NCI-H128 (cell line): ENCODE results near the gene FKBP2.

Experiments used
- DNase-seq: peaks from one replicate; lab custom pipeline; 2025; ENCODE audit not compliant: unreplicated experiment; lab: John Stamatoyannopoulos, UW

FKBP2 gene

GRCh38 chr11:64263021-64263946 is 22.4 kb downstream of the FKBP2 start:
- no peak for DNase-seq

DNA sequence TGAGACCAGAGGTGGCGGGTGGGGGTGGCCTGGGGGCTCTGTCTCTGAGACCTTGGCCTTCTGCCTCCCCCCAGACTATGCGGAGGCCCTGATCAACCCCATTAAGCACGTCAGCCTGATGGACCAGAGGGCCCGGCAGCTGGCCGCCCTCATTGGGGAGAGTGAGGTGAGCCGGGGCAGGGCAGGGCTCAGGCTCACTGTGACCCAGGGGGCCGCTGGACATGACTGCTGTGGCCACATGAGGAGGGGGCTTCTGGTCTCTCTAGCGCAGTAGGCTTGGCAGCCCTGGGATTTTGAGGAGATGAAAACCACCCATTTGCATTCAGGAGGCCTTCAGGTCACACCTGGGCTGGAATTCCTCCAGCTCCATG is 23.0 kb downstream of the FKBP2 start:
- no peak for DNase-seq

DNA sequence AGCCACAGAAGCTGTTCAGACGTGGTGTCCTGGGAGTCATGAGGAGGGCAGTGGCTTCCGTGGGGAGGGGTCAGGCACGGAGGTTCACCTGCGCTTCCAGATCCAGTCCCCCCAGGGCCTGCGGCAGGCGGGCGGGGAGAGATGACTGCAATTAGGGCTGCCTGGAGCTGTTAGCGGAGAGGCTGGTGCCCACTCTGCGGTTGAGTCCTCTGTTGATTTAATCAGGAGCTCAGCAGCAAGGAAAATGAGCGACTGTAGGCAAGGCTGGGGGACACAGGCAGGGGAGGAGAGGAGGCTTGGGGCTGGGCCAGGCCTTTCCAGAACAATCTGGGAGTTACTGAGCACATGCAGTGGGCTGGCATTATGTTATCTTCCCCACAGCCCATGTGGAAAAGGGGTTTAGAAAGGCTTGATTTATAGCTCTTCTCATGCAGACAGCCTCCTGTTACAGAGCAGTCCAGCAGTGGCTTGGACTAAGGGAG is 23.5 kb downstream of the FKBP2 start:
- DNase-seq: no peak

DNA sequence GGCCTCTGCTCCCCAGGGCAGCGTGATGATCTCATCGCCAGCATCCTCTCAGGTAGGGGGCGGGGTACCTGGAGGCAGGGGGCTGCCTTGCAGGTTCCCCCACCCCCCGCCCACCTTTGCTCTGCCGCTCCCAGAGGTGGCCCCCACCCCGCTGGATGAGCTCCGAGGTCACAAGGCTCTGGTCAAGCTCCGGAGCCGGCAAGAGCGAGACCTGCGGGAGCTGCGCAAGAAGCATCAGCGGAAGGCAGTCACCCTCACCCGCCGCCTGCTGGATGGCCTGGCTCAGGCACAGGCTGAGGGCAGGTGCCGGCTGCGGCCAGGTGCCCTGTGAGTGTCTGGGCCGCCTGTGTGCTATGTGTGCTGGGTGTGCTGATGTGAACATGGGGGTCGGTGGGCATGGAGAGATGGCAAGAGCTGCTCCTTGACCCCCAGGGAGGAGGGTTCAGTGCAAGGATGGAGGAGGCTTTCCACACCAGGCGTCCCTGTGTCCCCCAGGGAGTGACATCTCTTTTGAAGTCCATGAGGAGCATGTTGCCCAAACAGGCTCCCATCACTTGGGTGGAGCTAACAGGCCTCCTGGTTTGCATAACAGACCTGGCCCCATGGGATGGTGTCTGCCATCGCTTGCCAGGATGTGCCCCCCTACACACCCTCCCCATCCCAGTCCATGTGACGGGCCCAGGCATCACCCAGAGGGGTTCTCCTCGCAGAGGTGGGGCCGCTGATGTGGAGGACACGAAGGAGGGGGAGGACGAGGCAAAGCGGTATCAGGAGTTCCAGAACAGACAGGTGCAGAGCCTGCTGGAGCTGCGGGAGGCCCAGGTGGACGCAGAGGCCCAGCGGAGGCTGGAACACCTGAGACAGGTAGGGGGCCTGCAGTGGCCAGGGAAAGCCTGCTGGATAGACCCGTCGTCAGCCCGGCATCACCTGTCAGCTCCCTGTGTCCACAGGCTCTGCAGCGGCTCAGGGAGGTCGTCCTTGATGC is 24.6 kb downstream of the FKBP2 start:
- DNase-seq: no peak

- DNase-seq: no peak
These were observed 25.4 kb downstream of the FKBP2 start for GRCh38 chr11:64266339-64266738.

DNA sequence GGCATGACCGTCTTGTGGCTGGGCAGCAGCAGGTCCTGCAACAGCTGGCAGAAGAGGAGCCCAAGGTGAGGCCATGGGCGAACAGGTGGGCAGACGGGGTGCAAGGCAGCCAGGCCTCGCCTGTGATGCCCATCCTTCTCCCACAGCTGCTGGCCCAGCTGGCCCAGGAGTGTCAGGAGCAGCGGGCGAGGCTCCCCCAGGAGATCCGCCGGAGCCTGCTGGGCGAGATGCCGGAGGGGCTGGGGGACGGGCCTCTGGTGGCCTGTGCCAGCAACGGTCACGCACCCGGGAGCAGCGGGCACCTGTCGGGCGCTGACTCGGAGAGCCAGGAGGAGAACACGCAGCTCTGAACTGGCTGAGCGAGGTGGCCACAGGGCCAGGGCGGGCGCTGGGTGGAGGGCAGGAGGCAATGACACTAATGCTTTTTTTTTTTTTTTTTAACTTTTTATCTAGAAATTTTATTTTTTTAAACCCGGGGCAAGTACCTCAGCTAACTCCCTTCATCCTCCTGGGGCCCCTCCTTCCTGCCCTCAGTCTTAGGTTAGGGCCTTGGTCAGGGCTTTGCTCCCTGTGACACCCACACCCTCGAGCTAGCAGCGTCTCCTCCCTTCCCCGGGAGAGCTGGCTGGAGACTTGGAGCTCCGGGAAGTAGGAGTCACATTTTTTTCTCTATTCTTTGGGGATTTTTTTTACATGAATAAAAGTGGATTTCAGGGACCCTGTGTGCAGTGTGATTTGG is 26.5 kb downstream of the FKBP2 start:
- DNase-seq: no peak

GRCh38 chr11:64268025-64268892 is 27.4 kb downstream of the FKBP2 start:
- DNase-seq: no peak

DNA sequence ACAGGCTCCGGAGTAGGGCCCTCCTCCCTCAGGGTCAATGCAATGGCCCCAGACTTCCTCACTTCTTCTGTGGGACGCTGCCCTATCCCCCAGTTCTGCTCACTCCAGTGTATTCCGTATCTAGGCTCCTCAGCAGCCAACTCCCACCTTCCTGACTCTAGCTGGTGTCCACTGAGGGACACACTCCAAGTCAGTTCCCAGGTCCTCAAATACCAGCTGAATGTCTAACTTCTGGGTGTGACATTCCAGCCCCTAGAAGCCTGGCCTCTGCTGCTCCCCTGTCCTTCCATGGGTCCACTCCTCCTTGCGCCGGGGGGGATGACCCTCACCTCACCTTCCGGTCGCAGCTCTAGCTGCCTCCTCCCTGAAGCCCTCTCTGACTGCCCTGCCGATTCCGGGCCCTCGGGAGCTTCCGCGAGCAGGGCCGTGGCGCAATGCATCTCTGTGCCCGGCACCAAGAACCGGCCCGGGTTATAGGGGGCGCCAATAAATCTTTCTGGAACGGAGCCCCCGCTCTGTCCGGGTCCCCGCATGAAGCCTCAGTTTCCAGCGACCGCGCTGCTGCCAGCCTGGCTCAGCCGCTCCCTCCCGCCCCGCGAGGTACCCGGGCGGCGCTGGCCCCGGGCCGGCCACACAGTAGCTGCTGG is 28.1 kb downstream of the FKBP2 start:
- no peak for DNase-seq

GRCh38 chr11:64269540-64270220 is 28.8 kb downstream of the FKBP2 start:
- peak; percentile 98 for DNase-seq

- no peak for DNase-seq
These were observed 34.3 kb downstream of the FKBP2 start for GRCh38 chr11:64275031-64275800.

DNA sequence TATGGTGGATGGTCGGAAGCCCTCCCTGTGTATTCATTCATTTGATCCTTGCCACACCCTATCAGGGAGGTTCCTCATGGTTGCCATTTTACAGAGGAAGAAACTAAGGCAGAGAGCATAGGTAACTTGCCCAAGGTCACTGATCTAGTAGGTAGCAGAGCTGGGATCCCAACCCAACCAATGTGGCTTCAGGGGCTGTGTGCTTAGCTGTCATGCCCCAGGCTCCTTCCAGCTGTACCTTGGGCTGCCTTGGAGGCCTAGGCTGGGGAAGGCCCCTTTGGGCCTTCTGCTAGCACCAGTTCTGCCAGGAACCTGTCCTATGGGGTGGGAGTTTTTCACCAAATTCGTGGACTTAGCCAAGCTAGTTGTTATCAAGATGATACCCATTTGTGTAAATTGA is 34.9 kb downstream of the FKBP2 start:
- DNase-seq: no peak

DNA sequence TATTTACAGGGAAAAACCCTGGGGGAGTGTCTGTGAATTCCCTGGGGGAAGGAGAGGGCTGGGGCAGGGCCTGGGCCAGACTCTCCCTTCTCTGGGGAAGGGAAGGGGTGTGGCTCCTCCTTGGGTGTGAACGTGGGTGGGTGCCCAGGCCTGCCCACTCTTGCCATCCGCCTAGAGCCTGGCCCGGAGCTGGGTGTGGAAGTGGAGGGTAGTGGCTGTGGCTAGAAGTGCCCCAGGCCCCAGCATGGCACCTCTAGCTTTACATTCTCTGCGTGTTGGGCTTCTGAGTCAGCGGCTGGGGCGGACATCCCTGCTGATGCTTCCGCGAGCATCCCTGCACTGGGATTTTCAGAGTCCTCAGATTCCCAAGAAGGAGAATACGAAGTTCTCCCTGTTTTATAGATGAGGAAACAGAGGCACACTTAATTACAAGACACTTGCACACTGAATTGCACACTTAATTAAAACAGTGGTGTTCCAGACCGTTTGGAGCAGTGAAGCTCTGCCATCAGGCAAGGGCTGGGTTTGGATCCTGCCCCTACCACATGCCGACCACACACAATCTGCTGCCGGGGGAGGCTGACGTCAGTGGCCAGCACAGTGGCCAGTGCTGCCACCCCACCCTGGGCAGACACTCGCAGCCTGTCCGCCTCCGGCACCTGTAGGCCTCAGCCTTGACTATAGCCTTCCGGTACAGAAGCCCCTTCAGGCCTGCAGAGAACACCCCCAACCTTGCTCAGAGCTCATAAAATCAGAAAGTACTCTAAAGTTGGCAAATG is 35.9 kb downstream of the FKBP2 start:
- DNase-seq: no peak

GRCh38 chr11:64278576-64279190 is 37.8 kb downstream of the FKBP2 start:
- DNase-seq: no peak

GRCh38 chr11:64281957-64282770 is 41.3 kb downstream of the FKBP2 start:
- no peak for DNase-seq

- no peak for DNase-seq
These were observed 42.2 kb downstream of the FKBP2 start for GRCh38 chr11:64283092-64283491.
